GM21515 (cell line): ENCODE measurements around the gene DAO.
"Not testable (repeated sequence)": the region's sequence is repeated elsewhere in the genome, so short reads cannot be mapped to it uniquely, and the experiment has no call there.

Experiments
- ATAC-seq: cut with Tn5 transposase; IDR thresholded peaks from one replicate; pipeline ENCODE4 v1.9.1; 2021; ENCODE audit not compliant: unreplicated experiment

Gene DAO

DNA sequence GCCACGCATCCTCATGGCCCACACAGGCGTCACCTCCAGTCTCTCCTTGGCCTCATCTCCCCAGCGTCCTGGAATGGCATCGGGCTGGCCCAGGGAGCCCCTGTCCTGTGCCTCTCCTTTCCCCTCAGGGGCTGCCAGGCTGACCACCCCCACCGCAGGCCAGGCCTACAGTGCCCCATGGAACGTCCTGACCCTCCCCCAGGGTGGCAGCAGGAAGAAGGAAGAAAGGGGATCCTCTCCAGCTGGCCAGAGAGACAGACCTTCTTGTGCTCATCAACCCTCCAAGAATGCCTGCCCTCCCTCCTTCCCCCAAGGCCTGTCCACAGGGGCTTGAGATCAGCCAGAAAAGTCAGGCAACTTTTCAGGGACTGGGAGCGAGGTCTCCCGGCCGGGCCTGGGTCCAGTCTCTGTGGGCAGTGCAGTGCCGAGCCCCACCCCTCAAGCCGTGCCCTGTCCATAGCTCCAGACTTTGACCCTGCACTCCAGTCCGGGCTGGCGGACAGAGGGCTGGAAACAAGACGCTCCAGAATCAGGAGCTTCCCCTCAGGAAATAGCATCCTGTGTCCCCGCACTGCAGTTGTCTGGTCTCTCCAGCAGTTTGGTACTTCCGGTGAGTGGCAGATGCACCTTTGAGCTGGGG, at the start of gene DAO:
DAO (plus strand) TSS at position 478 of the 640 bp plus-strand sequence. CDS start 4,915 bp downstream, outside the sequence.
- no peak for ATAC-seq

DNA sequence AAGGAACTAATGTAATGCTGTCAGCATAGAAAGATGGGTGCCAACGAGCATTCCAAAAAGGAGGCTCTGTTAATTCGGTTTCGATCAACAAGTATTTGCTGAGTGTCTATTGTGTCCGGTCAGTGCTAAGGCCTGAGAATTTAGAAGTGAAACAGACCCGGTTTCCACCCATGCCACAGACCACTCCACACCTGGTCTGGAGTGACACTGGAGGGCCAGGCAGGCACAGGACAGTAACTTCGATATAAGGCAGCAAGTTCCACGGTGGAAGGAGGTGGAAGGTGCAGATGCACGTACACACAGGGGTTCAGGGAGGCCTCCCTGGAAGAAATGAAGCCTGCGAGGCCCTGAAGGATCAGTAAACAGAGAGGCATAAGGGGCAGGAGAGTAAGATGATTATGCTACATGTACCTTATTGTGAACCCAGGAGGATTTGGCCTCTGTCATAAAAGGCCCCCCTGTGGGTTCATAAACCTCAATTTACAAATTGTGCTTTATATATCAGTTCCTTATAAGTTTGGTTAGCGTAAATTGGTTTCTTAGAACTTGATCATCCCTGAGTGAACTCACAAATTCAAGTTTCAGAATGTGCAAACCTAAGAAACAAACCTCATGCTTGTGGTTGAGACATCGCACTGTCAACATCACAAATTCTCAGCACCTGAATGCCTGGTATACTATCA, 48.4 kb upstream of the DAO start:
- ATAC-seq = peak; percentile 57

DNA sequence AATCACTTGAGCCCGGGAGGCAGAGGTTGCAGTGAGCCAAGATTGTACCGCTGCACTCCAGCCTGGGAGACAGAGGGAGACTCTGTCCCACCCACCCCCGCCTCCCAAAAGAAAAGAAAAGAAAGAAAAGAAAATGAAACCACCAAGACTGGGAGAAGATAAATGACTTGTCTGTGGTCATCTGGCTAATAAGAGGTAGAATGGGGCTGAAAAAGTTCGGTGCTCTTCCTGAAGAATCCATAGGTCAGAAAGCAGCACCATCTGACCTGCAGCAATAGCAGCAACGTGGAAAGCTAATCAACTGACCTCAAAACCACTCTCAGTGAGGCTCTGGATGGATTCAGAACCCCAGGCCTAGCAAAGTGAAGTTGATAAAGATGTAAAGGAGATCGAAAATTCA, 47.7 kb upstream of the DAO start:
- no peak for ATAC-seq

DNA sequence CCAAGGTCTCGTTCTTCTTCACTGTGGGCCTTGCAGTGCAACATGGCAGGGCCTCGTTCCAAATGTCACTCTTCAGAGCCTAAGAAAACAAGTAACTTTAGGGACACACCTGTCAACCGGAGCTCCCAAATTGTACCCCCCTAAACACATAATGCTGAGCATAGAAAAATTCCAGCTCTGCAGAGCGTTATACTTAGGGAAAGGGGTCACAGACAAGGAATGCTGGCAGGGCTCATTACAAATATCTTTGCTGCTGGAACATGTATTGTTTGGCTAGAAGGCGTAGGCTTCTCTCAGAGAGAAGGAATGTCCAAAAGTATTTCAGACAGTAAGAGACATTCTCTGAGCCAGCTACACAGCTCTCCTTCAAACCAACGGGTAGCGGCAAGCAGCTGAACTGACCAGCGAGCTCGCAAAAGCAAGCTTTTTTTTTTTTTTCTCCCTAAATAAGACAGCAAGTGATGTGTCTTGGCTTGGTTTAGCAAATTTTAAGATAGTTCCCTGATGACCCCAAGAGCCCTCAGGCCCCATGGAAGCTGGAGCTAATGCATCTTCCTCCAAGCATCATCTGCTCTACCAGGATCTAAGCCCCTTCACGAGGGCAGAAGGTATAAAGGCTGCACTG, 47.0 kb upstream of the DAO start:
- ATAC-seq = no peak

DNA sequence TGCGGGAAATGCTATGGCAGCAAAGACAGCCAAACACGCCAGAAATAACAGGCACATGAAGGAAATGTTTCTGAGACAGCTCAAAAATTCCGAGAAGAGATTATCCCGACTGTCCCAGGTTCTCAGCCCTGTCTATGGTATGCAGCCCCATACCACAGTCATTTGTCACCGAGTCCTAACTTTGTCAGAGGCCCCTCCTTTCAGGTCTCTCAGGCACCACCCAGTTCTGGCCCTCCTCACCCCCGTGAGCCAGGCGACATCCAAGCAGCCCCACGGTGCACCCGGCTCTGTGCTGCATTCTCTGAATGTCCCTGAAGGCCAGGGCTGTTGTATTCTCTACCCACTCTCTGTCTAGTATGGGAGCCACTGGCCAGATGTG, 46.5 kb upstream of the DAO start:
- no peak for ATAC-seq

DNA sequence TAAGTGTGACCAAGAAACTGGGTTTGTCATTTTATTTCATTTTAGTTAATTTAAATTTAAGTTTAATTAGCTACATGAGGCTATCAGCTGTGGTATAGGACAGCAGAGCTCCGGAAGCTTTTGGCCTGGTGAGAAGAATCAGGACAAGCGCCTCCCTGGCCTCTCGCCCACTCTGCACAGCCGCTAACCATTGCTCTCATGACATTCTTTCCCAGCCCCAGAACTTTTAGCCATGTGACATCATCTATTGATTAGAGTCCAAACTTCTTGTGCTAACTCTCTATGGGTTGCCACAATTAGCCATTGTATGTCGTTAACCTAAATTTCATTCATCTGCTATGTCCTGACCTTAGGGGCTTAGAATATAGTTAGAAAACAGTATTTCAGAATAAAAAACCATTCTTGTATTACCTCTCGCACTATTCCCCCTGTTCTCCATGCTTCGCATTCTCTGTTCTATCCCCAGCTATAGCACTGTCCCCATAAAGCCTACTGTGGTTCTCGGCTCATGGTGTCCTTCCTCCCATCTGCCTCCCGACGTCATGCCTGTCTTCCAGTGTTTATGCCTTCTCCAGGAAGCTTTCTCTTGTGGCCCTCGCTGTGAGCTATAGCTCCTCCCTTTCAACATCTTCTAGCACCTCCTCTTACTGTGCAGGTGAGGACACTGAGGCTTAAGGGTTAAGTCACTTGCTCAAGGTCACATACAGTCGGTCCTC, 46.0 kb upstream of the DAO start:
- no peak for ATAC-seq

DNA sequence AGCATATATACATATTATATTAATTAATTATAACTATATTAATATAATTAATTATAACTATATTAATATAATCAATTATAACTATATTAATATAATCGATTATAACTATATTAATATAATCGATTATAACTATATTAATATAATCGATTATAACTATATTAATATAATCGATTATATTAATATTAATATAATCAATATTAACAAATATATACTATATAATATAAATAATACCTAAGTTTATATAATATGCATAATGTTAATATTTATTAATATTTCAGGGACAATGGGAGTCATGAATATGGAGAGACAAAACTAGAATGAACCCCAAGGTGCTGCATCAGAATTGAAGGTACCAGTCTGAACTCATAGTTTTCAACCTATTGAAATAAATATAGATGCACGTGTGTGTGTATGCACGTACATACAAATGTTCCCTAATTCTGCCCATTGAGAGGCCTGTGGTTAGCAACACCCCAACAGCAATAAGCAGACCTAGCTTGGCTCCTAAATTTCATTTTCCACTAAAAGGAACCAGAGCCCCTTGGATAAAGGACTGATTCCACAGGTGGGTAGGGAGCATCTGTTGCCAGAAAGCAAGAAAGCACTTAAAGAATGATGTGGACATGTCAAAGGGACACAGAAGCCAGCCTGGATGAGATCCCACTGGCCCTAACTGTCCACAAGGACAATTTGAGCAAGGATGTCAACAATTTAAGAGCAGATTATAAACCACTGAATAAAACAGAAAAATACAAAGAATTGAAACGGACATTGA, 43.8 kb upstream of the DAO start:
- no peak for ATAC-seq

DNA sequence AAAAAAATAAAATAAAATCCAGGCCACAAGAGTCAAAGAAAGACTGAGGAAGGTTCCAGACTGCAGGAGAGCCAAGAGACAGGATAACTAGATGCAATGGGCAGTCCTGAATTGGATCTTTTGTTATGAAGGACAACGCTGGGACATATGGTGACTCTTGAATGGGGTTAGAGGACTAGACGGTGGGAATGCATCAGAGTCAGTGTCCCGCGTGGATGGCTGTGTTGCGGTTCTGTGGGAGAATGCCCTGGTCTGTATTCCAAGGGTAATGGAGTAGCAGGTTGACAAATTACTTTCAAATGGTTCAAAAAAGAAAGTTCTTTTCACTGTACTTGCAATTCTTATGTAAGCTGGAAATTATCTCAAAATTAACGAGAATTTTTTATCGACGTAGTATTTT, 42.7 kb upstream of the DAO start:
- ATAC-seq = no peak

DNA sequence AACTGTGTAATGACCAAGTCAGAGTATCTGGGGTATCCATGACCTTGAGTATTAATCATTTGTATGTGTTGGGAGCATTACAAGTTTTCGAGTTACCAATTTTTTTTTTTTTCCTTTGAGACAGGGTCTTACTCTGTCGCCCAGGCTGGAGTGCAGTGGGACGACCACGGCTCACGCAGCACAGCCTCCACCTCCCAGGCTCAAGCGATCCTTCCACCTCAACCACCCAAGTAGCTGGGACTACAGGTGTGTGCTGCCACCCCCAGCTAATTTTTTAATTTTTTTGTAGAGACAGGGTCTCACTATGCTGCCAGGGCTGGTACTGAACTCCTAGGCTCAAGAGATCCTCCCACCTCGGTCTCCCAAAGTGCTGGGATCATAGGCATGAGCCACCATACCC, 42.2 kb upstream of the DAO start:
- ATAC-seq = no peak

DNA sequence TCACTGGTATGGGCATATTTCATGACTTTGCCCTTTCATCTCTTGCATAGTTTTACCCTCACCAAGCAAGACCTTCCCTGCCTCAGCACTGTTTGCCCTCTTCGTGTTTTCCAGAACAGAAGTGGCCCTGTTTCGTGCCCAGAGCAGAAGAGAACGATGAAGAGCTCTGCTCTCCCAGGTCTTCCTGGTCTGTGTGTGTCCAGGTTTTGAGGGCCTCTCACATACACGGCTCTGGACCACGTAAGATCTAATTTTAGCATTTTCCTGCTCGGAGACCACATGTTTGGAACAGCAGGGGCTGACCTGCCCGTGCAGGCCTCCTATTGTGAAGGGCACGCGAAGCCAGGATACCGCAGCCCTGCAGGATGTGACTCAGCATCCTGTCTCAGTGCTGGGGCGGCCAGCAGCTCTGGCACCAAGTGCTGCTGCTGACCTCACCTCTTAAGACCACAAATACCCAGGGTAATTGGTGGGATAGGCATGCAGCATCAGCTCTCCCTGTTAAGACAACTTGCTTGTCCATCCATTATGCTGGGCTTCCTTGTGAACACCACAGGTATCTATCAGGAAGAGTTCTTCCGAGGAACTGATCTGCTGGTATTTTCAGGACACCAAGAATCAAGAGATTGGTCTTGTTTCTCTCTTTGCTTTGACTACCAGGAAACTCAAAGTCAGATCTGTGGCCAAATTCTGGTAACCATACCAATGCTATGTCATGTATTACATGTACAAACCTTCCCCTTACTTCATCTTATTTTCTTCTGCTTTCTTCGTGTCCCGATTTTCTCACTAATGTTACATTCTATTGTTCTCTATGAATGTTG, 41.5 kb upstream of the DAO start:
- ATAC-seq = peak; percentile 77

DNA sequence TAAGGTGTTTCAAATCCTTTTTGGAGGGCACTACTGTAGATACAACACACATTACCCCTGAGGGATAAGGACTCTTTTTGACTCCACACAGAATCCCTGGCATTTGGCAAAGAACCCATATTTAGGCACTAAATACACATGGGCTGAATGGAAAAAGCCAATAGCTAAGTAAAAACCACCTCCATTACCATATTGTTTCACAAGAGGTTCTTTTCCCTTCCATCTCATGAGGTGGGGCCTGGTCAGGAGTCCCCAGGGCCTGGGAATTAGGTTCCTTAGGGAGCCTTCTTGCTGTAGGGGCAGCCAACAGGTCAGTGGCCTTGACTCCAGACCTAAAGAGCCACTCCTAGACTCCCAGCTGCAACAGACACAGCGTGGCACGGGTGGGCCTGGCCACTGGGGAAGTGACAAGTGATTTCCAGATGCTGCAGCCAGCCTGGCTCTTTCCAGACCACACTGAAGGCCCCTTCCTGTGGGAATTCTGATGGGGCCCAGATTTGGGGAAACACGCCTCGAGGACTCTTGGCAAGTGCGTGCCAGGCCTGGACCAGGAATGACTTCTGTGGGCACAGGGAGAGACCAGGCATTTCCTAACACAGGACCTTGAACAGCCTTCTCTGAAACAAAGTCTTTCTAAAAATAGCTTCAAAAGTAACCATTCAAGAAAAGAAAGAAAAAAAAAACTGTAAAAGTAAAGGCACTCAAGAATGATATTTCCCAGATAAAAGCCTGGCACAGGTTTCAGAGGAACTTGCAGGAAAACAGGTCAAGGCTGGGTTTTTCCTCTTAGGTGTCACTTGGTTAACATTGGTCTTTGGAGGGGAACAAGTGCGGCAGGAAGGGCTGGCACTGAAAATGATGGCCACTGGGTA, 40.6 kb upstream of the DAO start:
- ATAC-seq = no peak

DNA sequence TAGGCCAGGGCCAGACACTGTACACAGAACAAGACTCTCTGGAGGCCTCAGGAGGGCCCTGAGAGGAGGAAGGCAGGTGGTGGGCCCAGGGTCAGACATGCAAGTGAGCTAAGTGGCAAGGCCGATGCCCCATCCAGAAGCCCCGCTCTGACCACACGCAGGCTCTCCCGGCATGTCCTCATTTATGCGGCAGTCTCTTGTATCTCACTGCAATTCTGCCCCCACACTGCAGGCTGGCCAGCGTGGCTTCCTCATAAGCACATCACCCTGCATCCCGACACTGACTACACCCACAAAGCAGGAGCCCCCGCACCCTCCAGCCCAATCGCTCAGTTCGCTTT, 40.0 kb upstream of the DAO start:
- ATAC-seq = no peak

DNA sequence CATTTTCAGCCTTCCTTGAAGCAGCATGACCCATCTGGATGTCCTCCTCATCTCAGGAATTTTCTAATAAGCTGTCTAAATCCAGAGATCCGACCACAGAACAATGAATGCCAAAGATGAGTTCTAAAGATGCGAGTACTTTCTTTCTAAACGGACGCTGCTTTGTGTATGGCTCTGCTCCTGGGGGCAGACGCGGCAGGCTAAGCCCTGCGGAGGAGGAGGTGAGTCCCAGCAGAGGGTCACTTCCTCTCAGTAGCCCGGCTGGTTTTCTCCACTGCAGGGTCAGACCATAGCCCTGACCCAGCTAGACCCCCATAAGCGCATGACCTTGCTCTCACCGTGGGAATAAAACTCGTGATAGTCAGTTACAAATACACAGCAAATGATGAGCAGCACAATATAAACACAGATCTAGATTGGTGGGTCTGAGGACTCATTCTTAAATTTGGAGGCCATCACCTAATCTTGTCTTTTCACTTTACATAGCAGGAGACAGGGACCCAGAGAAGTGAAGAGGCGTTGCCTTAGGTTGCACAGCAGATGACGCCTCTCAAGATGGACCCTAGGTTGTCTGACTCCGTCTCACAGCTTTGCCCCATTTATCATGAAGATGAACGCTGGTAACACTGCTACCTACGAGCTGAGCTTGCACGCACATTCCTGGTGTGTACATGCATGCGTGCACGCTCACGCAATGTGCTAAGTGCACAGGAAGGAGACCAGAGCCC, 39.1 kb upstream of the DAO start:
- ATAC-seq = no peak

DNA sequence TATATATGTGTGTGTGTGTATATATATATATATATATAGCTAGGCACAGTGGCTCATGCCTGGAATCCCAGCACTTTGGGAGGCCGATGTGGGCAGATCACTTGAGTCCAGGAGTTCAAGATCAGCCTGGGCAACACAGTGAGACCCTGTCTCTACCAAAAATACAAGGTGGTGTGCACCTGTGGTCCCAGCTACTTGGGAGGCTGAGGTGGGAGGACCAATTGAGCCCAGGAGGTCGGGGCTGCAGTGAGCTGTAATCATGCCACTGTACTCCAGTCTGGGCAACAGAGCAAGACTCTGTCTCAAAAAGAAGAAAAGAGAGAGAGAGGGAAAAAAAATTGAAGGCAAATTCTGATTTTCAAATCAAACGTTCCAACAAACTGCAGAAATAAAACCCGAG, 38.1 kb upstream of the DAO start:
- ATAC-seq = not testable (repeated sequence)

DNA sequence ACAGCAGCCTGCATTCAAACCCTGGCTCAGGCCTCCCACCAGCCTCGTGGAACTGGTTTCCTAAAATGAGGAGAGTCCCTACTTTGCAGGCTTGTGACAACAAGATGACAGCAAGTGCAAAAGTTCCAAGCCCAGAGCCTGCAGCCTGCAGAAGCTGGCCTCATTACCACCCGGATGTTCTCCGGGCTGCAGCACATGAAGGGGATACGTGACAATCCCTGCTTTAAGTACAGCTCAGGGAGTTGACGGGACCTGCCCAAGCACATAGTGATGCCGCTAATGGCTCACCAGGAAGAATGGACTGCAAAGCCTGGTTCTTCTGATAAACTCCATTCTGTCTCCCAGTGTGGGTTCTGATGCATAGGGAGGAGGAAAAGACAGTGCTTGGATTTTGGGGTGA, 37.5 kb upstream of the DAO start:
- ATAC-seq = no peak

DNA sequence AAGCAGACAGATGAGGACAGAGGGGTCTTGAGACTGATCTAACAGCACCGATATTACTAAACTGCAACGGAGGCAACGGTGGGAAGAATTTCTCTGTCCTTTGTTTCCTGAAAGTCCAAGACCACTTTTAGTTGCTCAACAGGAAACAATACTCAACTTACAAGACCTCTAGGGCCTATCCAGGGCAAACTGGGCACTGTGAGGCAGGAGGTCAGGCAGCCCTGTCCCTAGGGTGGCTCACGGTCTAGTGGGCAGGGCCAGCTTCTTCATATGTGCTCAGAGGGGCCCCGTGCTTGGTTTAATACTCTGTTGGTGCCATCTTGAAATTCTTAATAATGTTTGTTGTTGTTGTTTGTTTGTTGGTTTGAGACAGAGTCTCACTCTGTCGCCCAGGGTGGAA, 36.7 kb upstream of the DAO start:
- no peak for ATAC-seq

DNA sequence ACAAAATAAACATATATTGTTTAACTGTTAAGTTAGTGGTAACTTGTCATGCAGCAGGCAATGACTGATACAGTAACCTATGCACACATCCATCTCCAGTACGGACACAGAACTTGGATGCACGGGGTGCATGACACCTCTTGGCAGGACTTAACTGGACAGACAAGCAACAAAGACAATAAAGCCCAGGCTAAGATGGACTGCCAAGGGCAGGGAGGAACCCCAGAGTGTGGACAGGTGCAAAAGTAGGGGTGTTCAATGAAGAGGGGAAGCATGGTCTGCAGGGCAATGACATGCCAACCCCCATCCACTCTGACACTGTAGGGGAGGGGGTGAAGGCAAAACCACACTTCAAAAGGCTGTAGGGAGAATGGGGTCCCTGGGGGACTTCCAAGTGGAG, 34.2 kb upstream of the DAO start:
- no peak for ATAC-seq

DNA sequence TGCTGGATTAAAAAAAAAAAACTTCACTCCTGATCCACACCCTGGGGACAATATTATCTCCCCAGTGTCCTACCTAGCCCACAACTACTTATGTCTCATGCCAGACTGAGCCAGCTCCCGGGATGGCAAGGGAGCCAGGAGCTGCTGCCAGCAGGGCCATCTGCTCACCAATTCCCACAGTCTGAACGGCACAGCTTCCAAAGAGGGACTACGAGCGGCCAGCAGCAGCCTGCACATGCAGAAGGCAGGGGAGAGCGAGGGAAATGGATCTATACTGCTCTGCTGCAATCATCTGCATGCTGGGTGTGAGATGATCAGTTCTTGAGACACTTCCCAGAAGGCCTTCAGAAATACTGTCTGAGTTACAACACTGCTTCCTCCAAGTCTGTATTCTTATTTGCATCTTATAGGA, 33.6 kb upstream of the DAO start:
- ATAC-seq = no peak

DNA sequence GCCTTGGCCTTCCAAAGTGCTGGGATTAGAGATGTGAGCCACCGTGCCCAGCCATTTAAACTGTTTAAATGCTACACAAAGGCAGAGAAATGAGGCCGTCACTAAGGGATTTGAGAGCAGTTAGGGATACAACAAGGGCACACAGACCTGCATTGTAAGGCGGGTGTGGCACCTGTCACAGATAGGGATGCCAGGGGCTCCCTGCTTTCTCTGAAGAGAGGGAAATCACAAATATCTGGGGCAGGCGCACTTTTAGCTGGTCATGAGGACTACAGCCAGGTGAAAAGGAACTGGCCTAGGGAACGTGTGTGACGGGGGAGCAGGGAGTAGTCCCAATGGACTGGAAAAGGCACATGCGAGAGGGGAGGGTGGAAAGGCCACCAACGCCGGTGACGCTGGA, 32.2 kb upstream of the DAO start:
- no peak for ATAC-seq
